ENCODE data around the gene TOGARAM2. TPM values are rescaled to one million over a fixed set of nuclear protein-coding genes. Genes with fewer than 3 reads are reported as not detected.

Gene TOGARAM2
- total RNA-seq, 2 donors from 2014 or later: 0.86 to 4.2 TPM

DNA sequence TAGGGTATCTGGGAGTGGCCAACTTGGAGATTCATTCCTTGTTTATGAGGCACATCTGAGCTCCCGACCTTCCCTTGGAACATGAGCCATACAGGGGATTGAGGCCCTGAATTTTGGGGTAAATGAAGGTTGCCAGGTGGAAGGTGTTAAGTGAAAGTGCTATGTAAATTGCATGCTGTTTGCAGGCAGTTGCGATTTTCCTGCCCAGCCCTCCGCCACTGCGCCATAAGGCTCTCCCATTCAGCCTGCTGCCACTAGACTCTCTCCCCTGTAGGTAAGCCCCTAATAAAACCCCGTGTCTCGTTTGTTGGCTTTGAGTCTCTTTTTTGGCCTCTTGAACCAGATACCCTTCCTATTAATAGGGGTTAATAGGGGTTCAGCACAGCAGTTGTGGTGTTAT lies 59.5 kb downstream of the TOGARAM2 start:
- H3K4me3 Mint-ChIP-seq: no peak overlapping the region
- H3K36me3 Mint-ChIP-seq (ENCODE audit: low read depth): peaks cover 9% of the 10 kb centered on the region
- Histone ChIP-seq H3K9ac (ENCODE audit: extremely low read depth, low read length, poor library complexity, severe bottlenecking) (no peak overlapping the region), H3K27me3 (ENCODE audit: control insufficient read depth, insufficient read depth, low read length, poor library complexity, severe bottlenecking) (no peaks in the 10 kb centered on the region), H3K9me3 (ENCODE audit: control insufficient read depth, low read length) (no peaks in the 10 kb centered on the region), H3K27ac (ENCODE audit: low read depth, low read length) (no peak overlapping the region), H3K4me3 (ENCODE audit: low read length) (no peak overlapping the region), H3K4me1 (ENCODE audit: control insufficient read depth, insufficient read depth, low read length) (peaks cover 9% of the 10 kb centered on the region), H3K36me3 (ENCODE audit: control insufficient read depth, insufficient read depth, low read length) (no peaks in the 10 kb centered on the region)
- no peaks in the 10 kb centered on the region for H3K27me3 Mint-ChIP-seq (ENCODE audit: insufficient read depth)
- 71 to 90% methylated on average over 1 to 6 of the region's 6 CpGs for WGBS, 2 experiments (ENCODE audit: insufficient coverage in 1 of 2, insufficient read length in 1 of 2)
- TF ChIP-seq, protein P1, sequence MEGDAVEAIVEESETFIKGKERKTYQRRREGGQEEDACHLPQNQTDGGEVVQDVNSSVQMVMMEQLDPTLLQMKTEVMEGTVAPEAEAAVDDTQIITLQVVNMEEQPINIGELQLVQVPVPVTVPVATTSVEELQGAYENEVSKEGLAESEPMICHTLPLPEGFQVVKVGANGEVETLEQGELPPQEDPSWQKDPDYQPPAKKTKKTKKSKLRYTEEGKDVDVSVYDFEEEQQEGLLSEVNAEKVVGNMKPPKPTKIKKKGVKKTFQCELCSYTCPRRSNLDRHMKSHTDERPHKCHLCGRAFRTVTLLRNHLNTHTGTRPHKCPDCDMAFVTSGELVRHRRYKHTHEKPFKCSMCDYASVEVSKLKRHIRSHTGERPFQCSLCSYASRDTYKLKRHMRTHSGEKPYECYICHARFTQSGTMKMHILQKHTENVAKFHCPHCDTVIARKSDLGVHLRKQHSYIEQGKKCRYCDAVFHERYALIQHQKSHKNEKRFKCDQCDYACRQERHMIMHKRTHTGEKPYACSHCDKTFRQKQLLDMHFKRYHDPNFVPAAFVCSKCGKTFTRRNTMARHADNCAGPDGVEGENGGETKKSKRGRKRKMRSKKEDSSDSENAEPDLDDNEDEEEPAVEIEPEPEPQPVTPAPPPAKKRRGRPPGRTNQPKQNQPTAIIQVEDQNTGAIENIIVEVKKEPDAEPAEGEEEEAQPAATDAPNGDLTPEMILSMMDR (conservative IDR thresholded peaks at IDR 0.05): no peak
- no peak for DNase-seq
- peaks cover 28% of the 10 kb centered on the region for H3K4me1 Mint-ChIP-seq
- H3K9me3 Mint-ChIP-seq: no peaks in the 10 kb centered on the region
- H3K27ac Mint-ChIP-seq: no peak overlapping the region

DNA sequence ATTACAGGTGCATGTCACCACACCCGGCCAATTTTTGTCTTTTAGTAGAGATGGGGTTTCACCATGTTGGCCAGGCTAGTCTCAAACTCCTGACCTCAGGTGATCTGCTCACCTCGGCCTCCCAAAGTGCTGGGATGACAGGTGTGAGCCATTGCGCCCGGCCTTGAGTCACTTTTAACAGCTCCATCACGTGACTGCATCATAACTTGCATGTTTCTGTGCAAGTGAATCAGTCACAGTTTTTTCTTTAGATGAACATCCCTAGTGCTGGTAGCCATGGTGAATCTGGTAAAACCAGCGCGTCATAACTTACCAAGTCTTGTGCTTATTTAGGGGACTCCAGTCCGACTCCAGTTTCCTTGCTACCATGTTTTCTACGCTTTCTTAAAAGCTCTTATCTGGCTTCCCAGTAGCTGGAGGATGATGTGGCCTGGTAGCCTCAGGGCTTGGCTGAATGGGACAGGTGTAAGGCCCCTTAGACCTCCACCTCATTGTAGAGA lies 60.1 kb downstream of the TOGARAM2 start:
- no peak overlapping the region for H3K27ac ChIP-seq (ENCODE audit: low read depth, low read length)
- no peak overlapping the region for H3K9ac ChIP-seq (ENCODE audit: extremely low read depth, low read length, poor library complexity, severe bottlenecking)
- no peaks in the 10 kb centered on the region for H3K9me3 Mint-ChIP-seq
- 91 to 92% methylated on average over 9 of the region's 9 CpGs for WGBS, 2 experiments (ENCODE audit: insufficient coverage in 1 of 2, insufficient read length in 1 of 2)
- H3K36me3 Mint-ChIP-seq (ENCODE audit: low read depth): peaks cover 9% of the 10 kb centered on the region
- no peaks in the 10 kb centered on the region for H3K27me3 Mint-ChIP-seq (ENCODE audit: insufficient read depth)
- DNase-seq: no peak
- no peaks in the 10 kb centered on the region for H3K27me3 ChIP-seq (ENCODE audit: control insufficient read depth, insufficient read depth, low read length, poor library complexity, severe bottlenecking)
- H3K27ac Mint-ChIP-seq: no peak overlapping the region
- H3K4me1 ChIP-seq (ENCODE audit: control insufficient read depth, insufficient read depth, low read length): peaks cover 9% of the 10 kb centered on the region
- H3K4me3 Mint-ChIP-seq: no peak overlapping the region
- no peaks in the 10 kb centered on the region for H3K9me3 ChIP-seq (ENCODE audit: control insufficient read depth, low read length)
- no peak overlapping the region for H3K4me3 ChIP-seq (ENCODE audit: low read length)
- no peaks in the 10 kb centered on the region for H3K36me3 ChIP-seq (ENCODE audit: control insufficient read depth, insufficient read depth, low read length)
- peaks cover 28% of the 10 kb centered on the region for H3K4me1 Mint-ChIP-seq
- TF ChIP-seq, protein P1 (conservative IDR thresholded peaks at IDR 0.05): no peak

DNA sequence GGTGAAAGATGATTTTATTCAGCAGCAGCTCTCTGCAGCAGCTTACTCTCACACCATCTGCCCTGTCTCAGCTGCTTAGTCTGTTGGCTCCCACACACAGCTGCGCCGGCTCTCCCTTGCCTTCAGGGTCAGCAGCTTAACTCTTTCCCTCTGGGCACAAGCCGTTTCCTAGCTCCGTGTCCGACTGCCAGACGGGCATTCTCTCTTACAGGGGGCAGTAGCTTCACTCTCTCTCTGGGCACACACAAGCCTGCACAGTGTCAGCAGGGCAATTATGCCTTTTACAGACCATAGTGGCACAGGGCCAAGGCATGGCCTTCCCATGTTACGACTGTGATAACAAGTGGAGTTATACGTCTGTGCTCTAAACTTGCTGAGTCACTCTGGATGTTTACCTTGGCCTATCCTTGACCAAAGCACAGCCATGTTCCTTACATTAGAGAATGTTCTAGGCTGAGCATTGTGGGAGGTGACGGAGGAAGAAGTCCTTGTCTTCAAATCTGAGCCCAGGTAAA lies 61.5 kb downstream of the TOGARAM2 start:
- no peaks in the 10 kb centered on the region for H3K36me3 Mint-ChIP-seq (ENCODE audit: low read depth)
- H3K9me3 Mint-ChIP-seq: no peaks in the 10 kb centered on the region
- Histone ChIP-seq H3K4me3 (ENCODE audit: low read length) (no peak overlapping the region), H3K36me3 (ENCODE audit: control insufficient read depth, insufficient read depth, low read length) (no peaks in the 10 kb centered on the region), H3K9me3 (ENCODE audit: control insufficient read depth, low read length) (no peaks in the 10 kb centered on the region), H3K27ac (ENCODE audit: low read depth, low read length) (no peak overlapping the region), H3K9ac (ENCODE audit: extremely low read depth, low read length, poor library complexity, severe bottlenecking) (no peak overlapping the region), H3K4me1 (ENCODE audit: control insufficient read depth, insufficient read depth, low read length) (peaks cover 12% of the 10 kb centered on the region), H3K27me3 (ENCODE audit: control insufficient read depth, insufficient read depth, low read length, poor library complexity, severe bottlenecking) (no peaks in the 10 kb centered on the region)
- H3K4me1 Mint-ChIP-seq: peaks cover 42% of the 10 kb centered on the region
- no peak for DNase-seq
- TF ChIP-seq, protein P1 (conservative IDR thresholded peaks at IDR 0.05): no peak
- no peaks in the 10 kb centered on the region for H3K27me3 Mint-ChIP-seq (ENCODE audit: insufficient read depth)
- 88 to 97% methylated on average over 8 to 9 of the region's 9 CpGs for WGBS, 2 experiments (ENCODE audit: insufficient coverage in 1 of 2, insufficient read length in 1 of 2)
- peak overlapping the region; percentile 27 for H3K27ac Mint-ChIP-seq
- no peak overlapping the region for H3K4me3 Mint-ChIP-seq

Measured in endodermal cell (in vitro differentiated cells).